HG02870 (cell line): ENCODE results near the gene ZIC2.

Experiments used
- ATAC-seq: cut with Tn5 transposase; IDR thresholded peaks from one replicate; pipeline ENCODE4 v1.9.1; 2021; ENCODE audit warnings: mild to moderate bottlenecking, moderate library complexity; ENCODE audit not compliant: unreplicated experiment

The ZIC2 gene

DNA sequence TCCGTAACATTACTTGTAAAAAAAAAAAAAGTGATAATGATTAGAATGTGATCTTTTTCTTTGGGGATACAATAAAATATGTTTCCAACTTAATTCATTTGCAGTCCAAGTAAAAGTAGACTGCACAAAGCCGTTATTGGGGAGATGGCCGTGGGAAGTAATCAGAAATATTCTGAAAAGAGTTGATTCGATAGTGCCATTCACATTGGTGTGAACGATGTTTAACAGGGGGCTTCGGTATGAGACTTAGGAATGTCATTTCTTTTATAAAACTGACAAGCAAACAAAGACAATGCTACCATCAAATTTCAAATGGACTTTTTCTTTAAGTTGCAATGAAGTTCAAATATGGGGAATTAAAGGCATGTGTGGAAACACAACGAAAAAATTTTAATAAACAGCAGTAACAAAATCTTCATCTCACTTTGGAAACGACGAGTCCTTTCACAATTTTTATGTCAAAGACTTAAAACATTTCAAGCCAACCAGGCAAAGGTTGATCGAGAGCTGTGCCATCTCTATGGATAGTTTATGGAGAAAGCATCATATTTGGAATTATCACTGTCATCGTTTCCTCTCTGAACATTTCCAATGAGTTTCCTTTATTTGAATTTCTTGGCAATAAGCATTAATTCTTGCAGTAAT, 8.3 kb upstream of the ZIC2 start:
- no peak for ATAC-seq

DNA sequence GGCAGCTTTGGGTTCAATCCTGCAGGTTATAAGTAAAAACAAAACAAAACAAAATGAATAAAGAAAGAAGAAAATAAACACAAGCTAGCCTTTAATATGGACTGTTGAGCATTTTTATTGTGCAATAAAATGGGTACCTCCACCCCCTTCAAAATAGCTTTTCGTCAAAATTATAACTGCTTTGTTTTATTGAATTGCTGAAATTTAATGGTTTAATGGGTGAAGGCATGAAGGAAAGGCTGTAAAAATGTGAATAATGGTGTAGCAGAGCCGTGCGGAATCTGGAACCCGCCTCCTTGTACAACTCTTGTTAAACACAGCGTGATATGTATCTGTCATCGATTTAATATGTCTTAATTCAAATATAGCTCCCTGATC, 7.8 kb upstream of the ZIC2 start:
- ATAC-seq, result no peak

GRCh38 chr13:99974296-99974938, 7.2 kb upstream of the ZIC2 start:
- ATAC-seq, result no peak

DNA sequence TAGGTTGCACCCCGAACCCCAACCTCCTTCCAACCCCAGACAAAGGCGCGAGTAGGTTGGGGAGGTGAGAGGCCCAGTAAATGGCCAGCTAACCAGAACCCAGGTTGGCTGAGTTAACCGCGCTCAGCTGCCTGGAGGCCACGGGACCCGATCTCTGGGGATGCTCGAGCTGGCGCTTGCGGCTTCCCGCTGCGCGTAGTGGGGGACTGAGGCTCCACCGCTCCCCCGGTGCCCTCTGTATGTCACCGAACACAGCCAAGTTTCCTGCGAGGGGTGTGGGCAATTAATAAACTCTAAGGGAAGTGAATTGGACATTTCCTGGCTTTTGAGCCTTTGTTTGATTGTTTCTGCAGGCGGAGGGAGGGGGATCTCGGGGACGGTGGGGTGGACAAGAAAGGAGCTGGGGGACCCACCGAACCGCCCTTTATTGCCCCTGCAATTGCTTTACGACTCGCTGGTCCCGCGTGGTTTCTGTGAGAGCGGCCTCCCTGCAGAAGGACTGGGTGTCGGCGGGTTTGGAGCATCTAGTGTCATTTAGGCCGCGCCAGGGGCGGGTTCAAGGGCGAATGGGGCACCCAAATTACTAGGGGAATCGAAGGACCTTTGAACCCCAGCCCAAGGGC, 6.5 kb upstream of the ZIC2 start:
- ATAC-seq, result no peak

DNA sequence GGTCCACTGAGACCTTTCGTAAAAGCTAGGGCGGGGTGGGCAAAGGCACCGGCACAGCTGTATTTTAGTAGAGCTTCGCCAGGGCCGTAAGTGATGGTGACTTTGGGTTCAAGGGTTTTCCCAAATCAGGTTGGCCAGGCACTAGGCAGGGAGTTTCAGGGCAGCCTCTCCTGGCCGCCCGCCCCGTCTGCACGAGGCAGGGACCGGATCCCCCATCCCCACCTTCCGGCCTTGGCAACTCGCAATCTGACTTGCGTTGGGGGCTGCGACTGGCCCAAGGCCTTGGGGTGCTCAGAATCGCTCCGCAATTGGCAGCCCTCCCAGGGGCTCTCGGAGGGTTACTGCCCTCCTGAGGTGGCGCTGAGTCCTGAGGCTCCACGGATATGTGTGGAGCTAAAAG, 6.0 kb upstream of the ZIC2 start:
- no peak for ATAC-seq

- no peak for ATAC-seq
Observed at GRCh38 chr13:99976575-99976974, 5.0 kb upstream of the ZIC2 start.

DNA sequence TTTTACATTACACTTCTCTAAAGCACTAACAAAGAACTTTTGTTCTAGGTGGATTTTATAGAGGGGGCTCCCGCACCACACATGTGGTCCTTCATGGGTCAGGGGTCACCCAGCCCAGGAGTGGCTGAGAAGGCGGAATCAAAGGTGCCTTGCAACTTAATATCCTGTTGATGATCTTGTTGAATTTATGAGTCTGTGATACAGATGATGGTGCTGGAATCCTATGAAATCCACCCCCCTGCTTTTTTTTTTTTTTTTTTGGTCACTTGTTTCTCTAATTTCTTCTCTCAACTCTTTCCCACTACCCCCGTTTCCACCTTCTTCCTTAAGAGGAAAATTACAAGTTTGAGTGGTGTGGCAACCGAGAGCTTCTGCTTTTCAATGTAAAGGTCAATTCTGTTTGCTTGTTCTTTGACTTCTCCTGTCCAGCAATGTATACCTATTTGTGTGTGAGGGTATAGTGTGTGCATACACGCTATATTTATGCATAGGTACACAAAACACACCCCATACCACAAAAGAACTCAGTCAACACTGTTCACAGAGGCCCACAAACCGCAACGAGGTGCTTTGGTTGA, 4.2 kb upstream of the ZIC2 start:
- no peak for ATAC-seq

- no peak for ATAC-seq
Observed at GRCh38 chr13:99977912-99978798, 3.4 kb upstream of the ZIC2 start.

- no peak for ATAC-seq
Observed at GRCh38 chr13:99978799-99979452, 2.7 kb upstream of the ZIC2 start.

DNA sequence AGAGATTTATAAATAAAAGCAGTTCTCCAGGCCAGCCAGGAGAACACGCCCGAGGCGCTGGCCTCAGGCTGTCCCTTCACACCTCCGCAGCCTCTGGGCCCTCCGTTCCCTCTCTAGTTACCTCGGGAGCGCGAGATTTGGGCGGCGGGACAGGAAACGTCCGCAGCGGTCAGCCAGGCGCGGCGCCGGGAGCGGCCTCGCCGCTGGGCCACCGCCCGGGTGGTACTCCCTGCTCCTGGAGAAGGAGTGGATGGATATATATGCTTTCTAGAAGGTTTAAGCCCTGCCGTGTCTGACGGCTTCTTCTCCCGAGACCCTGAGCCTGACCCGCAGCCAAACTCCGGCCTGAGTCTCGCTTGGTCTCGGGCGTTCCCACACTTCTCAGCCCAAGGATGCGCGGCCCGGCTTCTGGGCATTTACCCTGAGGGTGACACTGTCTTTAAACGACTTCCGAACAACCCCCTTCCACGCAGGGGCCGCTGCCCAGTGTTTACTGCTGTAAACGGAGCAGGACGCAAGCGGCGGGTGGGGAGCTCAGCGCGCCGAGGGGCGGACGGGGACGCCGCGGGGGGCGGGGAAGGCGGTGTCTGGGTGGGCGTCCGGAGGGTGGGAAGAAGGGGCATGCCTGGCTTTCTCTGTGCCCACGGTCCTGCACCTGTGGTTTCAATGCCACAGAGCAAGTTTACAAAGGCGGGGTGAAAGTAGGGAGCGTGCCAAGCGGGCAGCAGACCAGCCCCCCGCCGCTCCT, 2.0 kb upstream of the ZIC2 start:
- no peak for ATAC-seq

DNA sequence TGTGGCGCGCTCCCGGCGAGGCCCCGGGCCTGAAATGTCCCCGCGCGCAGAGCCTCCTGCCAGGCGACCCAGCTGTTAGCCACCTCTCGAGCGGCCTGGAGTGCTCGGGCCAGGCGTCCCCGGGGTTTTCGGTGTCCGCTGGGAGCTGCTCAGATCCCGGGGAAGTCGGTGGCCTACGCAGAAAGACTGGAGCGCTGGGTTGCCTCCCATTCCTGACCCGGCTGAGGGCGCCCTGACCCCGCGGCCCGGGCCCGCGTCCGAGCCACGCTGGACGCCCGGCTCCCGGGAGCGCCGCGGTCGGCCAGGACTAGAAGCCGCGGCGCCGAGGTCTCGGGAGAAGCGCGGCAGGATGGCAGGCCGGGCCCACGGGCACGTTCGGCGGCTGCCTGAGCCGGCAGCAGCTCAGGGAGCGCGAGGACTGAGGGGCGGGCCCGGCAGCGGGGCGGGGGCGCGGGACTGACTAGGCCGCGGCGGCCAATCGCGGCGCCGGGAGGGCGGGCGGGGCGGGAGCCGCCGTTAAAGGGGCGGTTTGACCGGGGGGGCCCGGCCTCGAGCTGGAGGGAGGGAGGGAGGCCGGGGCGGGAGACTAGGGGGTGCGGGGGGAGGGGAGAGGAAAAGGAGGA, 1.3 kb upstream of the ZIC2 start:
- ATAC-seq, result no peak

DNA sequence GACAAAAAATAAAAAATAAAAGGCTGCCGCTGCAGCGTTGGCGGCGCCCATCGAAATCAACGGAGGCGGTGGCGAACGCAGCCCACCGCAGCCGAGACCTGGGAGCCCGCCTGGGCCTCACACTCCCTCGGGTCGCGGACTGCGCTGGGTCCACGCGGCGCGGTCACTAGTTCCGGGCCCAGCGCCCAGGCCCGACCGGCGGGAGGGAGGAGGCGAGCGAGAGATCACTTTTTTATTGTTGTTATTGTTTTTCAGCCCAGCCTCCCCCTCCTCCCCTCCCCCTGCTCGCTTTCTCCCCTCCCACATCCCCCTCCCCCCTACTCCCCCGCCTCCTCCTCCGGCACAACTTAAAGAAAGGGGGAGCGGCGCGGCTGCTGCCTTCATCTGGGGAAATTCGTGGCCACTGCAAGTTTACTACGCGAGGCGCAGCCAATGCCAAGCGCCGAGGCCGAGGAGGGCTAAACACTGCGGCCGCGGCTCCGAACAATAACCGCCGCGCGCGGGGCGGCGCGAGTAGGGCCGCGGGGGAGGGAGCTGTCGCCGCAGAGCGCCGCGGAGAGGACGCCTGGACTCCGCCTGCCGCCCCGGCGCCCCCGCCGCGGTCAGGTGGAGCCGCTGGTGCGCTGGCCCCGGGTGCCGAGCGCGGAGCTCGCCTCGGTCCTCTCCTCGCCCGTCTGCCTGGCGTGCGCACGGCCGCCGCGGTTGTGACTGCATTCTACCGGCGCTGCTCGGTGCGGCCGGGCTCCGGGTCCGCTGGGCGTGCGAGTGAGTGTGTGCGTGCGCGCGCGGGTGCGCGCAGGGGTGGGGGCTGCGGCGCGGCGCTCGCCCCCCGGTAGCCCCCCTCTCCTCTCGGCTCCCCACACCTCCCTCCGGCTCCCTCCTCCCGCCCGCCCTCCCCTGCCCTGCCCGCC, 505 bp upstream of the ZIC2 start:
- ATAC-seq, result no peak

DNA sequence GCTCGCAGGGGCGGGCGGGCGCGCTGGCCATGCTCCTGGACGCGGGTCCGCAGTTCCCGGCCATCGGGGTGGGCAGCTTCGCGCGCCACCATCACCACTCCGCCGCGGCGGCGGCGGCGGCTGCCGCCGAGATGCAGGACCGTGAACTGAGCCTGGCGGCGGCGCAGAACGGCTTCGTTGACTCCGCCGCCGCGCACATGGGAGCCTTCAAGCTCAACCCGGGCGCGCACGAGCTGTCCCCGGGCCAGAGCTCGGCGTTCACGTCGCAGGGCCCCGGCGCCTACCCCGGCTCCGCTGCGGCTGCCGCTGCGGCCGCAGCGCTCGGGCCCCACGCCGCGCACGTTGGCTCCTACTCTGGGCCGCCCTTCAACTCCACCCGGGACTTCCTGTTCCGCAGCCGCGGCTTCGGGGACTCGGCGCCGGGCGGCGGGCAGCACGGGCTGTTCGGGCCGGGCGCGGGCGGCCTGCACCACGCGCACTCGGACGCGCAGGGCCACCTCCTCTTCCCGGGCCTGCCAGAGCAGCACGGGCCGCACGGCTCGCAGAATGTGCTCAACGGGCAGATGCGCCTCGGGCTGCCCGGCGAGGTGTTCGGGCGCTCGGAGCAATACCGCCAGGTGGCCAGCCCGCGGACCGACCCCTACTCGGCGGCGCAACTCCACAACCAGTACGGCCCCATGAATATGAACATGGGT, 599 bp downstream of the ZIC2 start:
- ATAC-seq, result no peak

DNA sequence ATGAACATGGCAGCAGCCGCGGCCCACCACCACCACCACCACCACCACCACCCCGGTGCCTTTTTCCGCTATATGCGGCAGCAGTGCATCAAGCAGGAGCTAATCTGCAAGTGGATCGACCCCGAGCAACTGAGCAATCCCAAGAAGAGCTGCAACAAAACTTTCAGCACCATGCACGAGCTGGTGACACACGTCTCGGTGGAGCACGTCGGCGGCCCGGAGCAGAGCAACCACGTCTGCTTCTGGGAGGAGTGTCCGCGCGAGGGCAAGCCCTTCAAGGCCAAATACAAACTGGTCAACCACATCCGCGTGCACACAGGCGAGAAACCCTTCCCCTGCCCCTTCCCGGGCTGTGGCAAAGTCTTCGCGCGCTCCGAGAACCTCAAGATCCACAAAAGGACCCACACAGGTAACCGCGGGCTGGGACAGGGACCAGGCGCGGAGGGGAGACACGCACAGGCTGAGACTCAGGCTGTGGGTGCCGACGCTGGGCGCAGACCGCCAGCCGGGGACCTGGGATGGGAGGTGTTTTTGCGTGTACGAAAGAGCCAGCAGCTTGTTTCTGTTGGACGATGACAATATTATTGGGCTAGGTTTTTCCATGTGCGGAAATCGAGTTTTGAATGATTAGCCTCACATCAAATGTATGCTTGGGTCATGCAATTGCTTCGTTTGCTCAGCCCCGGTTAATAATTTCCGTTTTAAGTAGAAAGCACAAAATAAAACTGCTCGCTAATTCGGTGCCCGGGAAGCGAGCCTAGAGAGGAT, 1.3 kb downstream of the ZIC2 start:
- no peak for ATAC-seq

DNA sequence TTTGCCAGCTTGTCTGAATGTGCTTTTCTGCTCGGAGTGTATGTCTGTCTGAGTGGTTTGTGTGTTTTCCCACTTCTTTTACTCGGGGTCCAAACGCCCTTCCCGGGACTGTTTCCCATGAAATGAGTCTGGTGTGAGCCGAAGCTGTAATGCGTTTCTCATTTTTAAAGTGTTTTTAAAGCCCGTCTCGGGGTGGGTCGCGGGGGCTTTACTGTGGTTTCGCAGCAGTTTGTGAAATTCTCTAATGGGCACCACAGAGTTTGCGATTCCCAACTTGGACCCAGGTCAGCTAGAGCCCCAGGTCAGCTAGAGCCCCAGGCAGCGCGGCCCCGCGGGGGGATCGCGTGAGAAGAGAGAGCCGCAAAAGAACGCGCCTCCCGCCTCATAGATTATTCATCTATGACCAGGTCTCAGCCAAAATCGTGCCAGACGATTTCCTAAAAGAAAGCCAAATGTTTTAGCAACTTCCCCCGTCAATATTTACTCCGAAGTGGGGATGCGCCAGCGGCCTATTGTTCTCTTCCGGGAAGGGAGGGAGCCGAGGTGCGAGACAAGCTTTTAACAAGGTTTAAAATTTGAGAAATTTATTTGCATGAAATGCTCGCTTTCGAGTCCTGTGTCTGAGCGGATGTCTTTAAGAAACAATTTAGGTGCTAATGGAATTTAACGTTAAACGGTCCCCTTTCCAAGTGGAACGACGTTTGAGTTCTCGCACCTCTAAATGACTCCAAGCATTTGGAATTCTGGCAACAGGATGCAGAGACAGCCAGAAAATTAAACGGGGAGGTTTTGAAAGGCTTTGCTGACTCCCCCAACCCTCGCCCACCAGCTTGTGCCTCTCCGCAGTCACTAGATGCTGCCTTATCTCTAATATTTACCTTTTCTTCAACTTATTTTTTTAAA, 2.2 kb downstream of the ZIC2 start:
- no peak for ATAC-seq
